Gastrocnemius medialis (tissue), 4 donors: ENCODE results near the gene MEGF10.

ENCODE experiments used
- POLR2A ChIP-seq, 2 donors: fragments of 450-650 bp; IDR thresholded peaks; one replicate each; pipeline ENCODE4 v1.6.1; 2017; ENCODE audit warnings: antibody characterized with exemption in 2 of 2, mild to moderate bottlenecking in 2 of 2, moderate library complexity in 2 of 2
- TF ChIP-seq, protein P1 (sequence below), 5 experiments: fragments of 450-650 bp in 3 of 5; fragments of 200-600 bp in 2 of 5; sonication (generic) in 2 of 5; IDR thresholded peaks in 4 of 5; conservative IDR thresholded peaks in 1 of 5; 1 replicate in 4 of 5; 2 replicates in 1 of 5; pipeline ENCODE4 v1.5.1; 2016 to 2019; ENCODE audit warnings: antibody characterized with exemption in 5 of 5, mild to moderate bottlenecking in 3 of 5, moderate library complexity in 3 of 5

DNA sequence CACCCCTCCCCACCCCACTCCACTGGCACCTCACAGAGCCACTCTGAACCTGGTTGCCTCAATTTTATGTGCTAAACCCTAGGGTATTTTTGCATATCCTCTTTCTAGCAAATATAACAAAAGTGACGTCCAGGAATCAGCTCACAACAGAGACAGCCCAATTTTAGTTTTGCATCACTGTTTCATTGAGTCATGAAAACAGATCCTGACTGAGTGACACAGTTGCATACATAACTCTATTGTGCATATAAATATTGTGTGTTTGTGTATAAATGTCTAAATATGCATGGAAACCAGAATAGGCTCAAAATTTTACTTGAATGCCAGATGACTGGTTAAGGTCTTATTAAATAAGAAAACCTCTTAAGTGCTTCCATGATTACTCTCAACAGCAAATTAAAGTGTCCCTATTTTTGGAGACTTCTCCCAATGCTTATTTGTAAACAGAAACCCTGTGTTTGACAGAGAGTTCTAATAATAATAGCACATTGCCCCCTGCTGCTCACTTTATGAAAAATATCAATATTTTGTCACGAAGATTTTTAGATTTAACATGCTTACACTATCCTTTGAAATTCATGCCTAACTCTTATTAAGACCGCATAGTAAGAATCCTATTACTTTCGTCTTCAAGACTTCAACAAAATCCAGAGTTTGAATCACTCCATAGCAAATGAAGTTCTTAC lies 151.3 kb downstream of the MEGF10 start:
- TF ChIP-seq, protein P1, sequence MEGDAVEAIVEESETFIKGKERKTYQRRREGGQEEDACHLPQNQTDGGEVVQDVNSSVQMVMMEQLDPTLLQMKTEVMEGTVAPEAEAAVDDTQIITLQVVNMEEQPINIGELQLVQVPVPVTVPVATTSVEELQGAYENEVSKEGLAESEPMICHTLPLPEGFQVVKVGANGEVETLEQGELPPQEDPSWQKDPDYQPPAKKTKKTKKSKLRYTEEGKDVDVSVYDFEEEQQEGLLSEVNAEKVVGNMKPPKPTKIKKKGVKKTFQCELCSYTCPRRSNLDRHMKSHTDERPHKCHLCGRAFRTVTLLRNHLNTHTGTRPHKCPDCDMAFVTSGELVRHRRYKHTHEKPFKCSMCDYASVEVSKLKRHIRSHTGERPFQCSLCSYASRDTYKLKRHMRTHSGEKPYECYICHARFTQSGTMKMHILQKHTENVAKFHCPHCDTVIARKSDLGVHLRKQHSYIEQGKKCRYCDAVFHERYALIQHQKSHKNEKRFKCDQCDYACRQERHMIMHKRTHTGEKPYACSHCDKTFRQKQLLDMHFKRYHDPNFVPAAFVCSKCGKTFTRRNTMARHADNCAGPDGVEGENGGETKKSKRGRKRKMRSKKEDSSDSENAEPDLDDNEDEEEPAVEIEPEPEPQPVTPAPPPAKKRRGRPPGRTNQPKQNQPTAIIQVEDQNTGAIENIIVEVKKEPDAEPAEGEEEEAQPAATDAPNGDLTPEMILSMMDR (IDR thresholded peaks at IDR 0.05 in 4 of 5, conservative IDR thresholded peaks at IDR 0.05 in 1 of 5), result peak in 4 of 5 experiments; percentile 29 to 32 (median 30)
- TF ChIP-seq POLR2A (IDR thresholded peaks at IDR 0.05), result no peak
